Thyroid gland (tissue), 4 donors: Measurements from ENCODE around the gene SEC31B. TPM values are rescaled to one million over a fixed set of nuclear protein-coding genes. Genes with fewer than 3 reads are reported as not detected.

Experiments
- DNase-seq, 2 donors: peaks; one replicate each; pipeline ENCODE4 v3.0.0-alpha.2; 2019
- H3K27ac ChIP-seq, 3 donors: fragments of 200-600 bp; sonication (generic); 1 replicate in 2 of 3; 2 replicates in 1 of 3; pipeline ENCODE4 v1.5.1; 2016 to 2019; ENCODE audit warnings: mild to moderate bottlenecking in 1 of 3, moderate library complexity in 1 of 3
- H3K27me3 ChIP-seq: fragments of 200-600 bp; sonication (generic); one replicate; pipeline ENCODE4 v1.5.1; 2019
- H3K36me3 ChIP-seq, 2 donors: fragments of 200-600 bp; sonication (generic); one replicate each; pipeline ENCODE4 v1.5.1; 2016 to 2019
- H3K4me1 ChIP-seq, 2 donors: fragments of 200-600 bp; sonication (generic); one replicate each; pipeline ENCODE4 v1.5.1; 2017 to 2019
- H3K4me3 ChIP-seq, 3 donors: fragments of 200-600 bp; sonication (generic); replicated peaks in 1 of 3; 1 replicate in 2 of 3; 2 replicates in 1 of 3; pipeline ENCODE4 v1.5.1; 2016; ENCODE audit warnings: mild to moderate bottlenecking in 1 of 3
- H3K9me3 ChIP-seq: fragments of 200-600 bp; sonication (generic); one replicate; pipeline ENCODE4 v1.5.1; 2017
- POLR2A ChIP-seq, 2 donors: fragments of 450-650 bp; IDR thresholded peaks; one replicate each; pipeline ENCODE4 v1.6.1; 2017; ENCODE audit warnings: antibody characterized with exemption in 2 of 2, mild to moderate bottlenecking in 2 of 2, moderate library complexity in 1 of 2
- WGBS, 2 donors: methylation state at CpG; one replicate each; pipeline ENCODE4 v1.1.5; 2017; 5-methylcytosine and 5-hydroxymethylcytosine counted together
- intact Hi-C: fragments of 100-400 bp; cut with DNase I; formaldehyde crosslinking; loops from one replicate; pipeline ENCODE4 v1.15.1; 2023
- total RNA-seq, 4 donors: library from RNA; depleted of rRNA; stranded (reverse); fragments of >200 nt; gene quantifications; one replicate each; pipeline ENCODE4 v1.2.3, GENCODE V29; 2016
- TF ChIP-seq, protein P1 (sequence below), 6 experiments: fragments of 200-600 bp in 3 of 6; fragments of 450-650 bp in 3 of 6; sonication (generic) in 3 of 6; IDR thresholded peaks; one replicate each; pipeline ENCODE4 v1.5.1; 2016 to 2019; ENCODE audit warnings: antibody characterized with exemption in 6 of 6, mild to moderate bottlenecking in 2 of 6, inconsistent platforms in 1 of 6, moderate library complexity in 1 of 6

Gene SEC31B
- total RNA-seq, 4 donors from 2014 or later = 4.2 to 8.9 (median 6.9) TPM

- Histone ChIP-seq H3K36me3 (peaks cover 3 to 12% of the 10 kb centered on the region in 2 donors), H3K4me1 (no peaks in the 10 kb centered on the region), H3K27me3 (no peaks in the 10 kb centered on the region), H3K4me3 (no peak overlapping the region), H3K9me3 (no peaks in the 10 kb centered on the region), H3K27ac (no peak overlapping the region)
- DNase-seq = no peak
- TF ChIP-seq, protein P1, sequence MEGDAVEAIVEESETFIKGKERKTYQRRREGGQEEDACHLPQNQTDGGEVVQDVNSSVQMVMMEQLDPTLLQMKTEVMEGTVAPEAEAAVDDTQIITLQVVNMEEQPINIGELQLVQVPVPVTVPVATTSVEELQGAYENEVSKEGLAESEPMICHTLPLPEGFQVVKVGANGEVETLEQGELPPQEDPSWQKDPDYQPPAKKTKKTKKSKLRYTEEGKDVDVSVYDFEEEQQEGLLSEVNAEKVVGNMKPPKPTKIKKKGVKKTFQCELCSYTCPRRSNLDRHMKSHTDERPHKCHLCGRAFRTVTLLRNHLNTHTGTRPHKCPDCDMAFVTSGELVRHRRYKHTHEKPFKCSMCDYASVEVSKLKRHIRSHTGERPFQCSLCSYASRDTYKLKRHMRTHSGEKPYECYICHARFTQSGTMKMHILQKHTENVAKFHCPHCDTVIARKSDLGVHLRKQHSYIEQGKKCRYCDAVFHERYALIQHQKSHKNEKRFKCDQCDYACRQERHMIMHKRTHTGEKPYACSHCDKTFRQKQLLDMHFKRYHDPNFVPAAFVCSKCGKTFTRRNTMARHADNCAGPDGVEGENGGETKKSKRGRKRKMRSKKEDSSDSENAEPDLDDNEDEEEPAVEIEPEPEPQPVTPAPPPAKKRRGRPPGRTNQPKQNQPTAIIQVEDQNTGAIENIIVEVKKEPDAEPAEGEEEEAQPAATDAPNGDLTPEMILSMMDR (IDR thresholded peaks at IDR 0.05) = no peak
- no peak for TF ChIP-seq POLR2A (IDR thresholded peaks at IDR 0.05)
- intact Hi-C loops = no loop called here
- 92% methylated on average over 2 of the region's 2 CpGs for WGBS, 2 donors
These were observed 29.1 kb downstream of the SEC31B start for GRCh38 chr10:100490531-100490930.

DNA sequence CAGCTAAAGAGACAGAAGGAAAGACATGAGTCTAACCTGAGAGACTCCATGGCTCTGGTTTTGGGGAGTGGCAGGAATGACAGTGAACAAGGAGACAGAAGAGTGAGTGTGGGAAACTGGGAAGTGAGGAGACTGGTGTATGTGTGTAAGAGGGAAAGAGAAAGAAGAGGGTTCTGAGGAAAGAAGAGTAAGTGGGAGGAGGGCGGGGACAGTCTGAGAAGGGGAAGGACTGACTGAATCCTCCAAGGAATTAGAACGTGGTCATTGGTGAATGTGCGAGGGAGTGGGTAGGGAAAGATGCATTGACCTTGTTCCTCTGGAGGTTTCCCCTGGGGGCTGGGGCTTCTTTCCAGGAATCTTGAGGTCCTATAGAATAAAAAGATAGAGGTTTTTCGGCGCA lies 30.3 kb downstream of the SEC31B start:
- H3K4me1 ChIP-seq = no peaks in the 10 kb centered on the region
- no peak for DNase-seq
- H3K9me3 ChIP-seq = no peaks in the 10 kb centered on the region
- intact Hi-C loops = no loop called here
- 77 to 89% methylated on average over 5 of the region's 5 CpGs for WGBS, 2 donors
- no peak overlapping the region for H3K4me3 ChIP-seq
- no peak for TF ChIP-seq POLR2A (IDR thresholded peaks at IDR 0.05)
- TF ChIP-seq, protein P1 (IDR thresholded peaks at IDR 0.05) = no peak
- peaks cover 3 to 12% of the 10 kb centered on the region in 2 donors for H3K36me3 ChIP-seq
- H3K27me3 ChIP-seq = no peaks in the 10 kb centered on the region
- H3K27ac ChIP-seq = no peak overlapping the region

DNA sequence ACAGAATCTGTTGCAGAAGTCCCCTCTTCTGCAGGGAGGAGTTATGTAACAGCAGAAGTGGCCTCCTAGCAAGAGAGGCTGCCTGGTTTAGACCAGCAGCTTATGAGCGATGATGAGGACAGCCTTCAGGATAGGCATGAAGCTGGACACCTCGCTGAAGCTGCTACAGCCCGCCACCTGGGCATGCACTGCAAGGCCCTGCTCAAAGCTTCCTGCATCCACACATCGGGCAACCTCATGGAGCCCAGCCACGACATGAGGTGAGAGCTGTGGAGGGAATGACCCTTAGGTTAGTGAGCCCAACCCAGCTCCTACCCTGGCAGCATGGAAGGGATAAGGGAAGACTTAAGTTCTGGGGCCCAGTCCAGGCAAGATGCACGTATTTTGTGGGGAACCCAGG lies 32.1 kb downstream of the SEC31B start:
- DNase-seq = no peak
- 93 to 96% methylated on average over 4 to 6 of the region's 6 CpGs for WGBS, 2 donors

DNA sequence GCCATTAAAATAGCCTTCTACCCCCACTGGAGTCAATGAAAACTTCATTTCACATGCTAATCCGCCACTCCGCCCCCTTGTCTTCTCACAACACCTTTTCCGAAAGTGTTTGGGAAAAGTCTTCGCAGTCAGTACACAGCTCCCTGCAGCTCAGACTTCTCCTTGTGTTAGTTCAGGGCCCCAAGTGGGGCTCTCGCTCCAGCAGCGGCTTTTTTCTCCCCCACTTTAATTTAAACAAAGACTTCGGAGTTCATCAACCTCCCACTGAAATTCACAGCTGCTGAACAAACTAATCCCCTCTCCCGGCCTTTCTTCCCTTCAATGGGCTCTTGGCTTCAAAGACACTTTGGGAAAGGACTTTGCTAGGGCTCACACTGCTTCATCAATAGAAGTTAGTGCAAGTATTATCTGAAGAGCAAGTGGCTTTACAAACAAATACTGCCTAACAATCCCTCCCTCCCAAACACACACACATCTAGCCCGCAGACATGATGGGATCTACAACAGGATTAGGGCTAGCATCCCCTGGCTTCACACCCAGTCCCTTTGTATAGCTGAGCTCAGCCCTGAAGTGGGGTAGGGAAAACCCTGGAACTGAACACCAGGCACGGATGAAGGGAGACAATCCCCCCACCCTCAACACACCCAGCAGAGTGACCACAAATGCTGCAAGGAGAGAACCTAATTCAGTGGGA lies 33.7 kb downstream of the SEC31B start:
- no peak for DNase-seq
- Histone ChIP-seq H3K27ac (no peak overlapping the region), H3K36me3 (peaks cover 3 to 12% of the 10 kb centered on the region in 2 donors), H3K4me1 (peaks cover 12 to 15% of the 10 kb centered on the region in 2 donors), H3K9me3 (no peaks in the 10 kb centered on the region), H3K4me3 (no peak overlapping the region), H3K27me3 (no peaks in the 10 kb centered on the region)
- WGBS, 2 donors = 85 to 91% methylated on average over 10 of the region's 10 CpGs
- intact Hi-C loops = no loop called here
- no peak for TF ChIP-seq POLR2A (IDR thresholded peaks at IDR 0.05)
- TF ChIP-seq, protein P1 (IDR thresholded peaks at IDR 0.05) = no peak

More for the DNA sequence above, 32.1 kb downstream of the SEC31B start:
- TF ChIP-seq, protein P1 (IDR thresholded peaks at IDR 0.05) = no peak
- TF ChIP-seq POLR2A (IDR thresholded peaks at IDR 0.05) = no peak
- no peak overlapping the region for H3K27ac ChIP-seq
- intact Hi-C loops = no loop called here
- H3K27me3 ChIP-seq = no peaks in the 10 kb centered on the region
- no peaks in the 10 kb centered on the region for H3K9me3 ChIP-seq
- peaks cover 3 to 12% of the 10 kb centered on the region in 2 donors for H3K36me3 ChIP-seq
- H3K4me1 ChIP-seq = peaks cover 3 to 6% of the 10 kb centered on the region in 2 donors
- H3K4me3 ChIP-seq = no peak overlapping the region

- WGBS, 2 donors = 75 to 81% methylated on average over 8 of the region's 8 CpGs
- Histone ChIP-seq H3K36me3 (peaks cover 3 to 12% of the 10 kb centered on the region in 2 donors), H3K9me3 (no peaks in the 10 kb centered on the region), H3K27me3 (no peaks in the 10 kb centered on the region), H3K4me3 (no peak overlapping the region), H3K27ac (no peak overlapping the region), H3K4me1 (peaks cover 12 to 15% of the 10 kb centered on the region in 2 donors)
- intact Hi-C loops = no loop called here
- no peak for TF ChIP-seq POLR2A (IDR thresholded peaks at IDR 0.05)
- TF ChIP-seq, protein P1 (IDR thresholded peaks at IDR 0.05) = no peak
- no peak for DNase-seq
These were observed 34.3 kb downstream of the SEC31B start for GRCh38 chr10:100485366-100485765.
